Upper lobe of left lung (tissue), 4 donors: Measurements from ENCODE around the gene OR2L3.
"Not testable (repeated sequence)": the region's sequence is repeated elsewhere in the genome, so short reads cannot be mapped to it uniquely, and the experiment has no call there.

Experiments used
- POLR2A ChIP-seq, 4 donors: fragments of 450-650 bp; IDR thresholded peaks; one replicate each; pipeline ENCODE4 v1.5.1; 2016 to 2017; ENCODE audit warnings: antibody characterized with exemption in 4 of 4, mild to moderate bottlenecking in 2 of 4
- POLR2AphosphoS5 ChIP-seq, 2 donors: sonication (generic); formaldehyde crosslinking; IDR thresholded peaks; one replicate each; pipeline ENCODE4 v1.5.1; 2017; ENCODE audit warnings: antibody characterized with exemption in 2 of 2
- TF ChIP-seq, protein P1 (sequence below), 6 experiments: fragments of 450-650 bp in 4 of 6; fragments of 200-600 bp in 2 of 6; sonication (generic) in 2 of 6; IDR thresholded peaks; one replicate each; pipeline ENCODE4 v1.5.1; 2016 to 2019; ENCODE audit warnings: antibody characterized with exemption in 6 of 6

DNA sequence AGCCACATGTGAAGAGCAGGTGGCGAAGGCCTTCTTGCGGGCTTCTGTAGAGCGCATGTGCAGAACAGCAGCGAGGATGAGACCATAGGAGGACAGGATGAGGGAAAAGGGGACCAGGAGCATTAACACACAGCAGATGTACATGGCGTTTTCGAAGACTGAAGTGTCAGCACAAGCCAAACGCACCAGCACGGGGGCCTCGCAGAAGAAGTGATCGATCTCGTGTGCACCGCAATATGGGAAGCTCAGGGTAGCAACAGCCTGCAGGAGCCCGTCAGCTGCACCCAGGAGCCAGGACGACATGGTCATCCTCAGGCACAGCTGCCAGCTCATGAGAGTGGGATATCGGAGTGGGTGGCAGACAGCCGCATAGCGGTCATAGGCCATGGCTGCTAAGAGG, 37.2 kb downstream of the OR2L3 start:
- TF ChIP-seq, protein P1, sequence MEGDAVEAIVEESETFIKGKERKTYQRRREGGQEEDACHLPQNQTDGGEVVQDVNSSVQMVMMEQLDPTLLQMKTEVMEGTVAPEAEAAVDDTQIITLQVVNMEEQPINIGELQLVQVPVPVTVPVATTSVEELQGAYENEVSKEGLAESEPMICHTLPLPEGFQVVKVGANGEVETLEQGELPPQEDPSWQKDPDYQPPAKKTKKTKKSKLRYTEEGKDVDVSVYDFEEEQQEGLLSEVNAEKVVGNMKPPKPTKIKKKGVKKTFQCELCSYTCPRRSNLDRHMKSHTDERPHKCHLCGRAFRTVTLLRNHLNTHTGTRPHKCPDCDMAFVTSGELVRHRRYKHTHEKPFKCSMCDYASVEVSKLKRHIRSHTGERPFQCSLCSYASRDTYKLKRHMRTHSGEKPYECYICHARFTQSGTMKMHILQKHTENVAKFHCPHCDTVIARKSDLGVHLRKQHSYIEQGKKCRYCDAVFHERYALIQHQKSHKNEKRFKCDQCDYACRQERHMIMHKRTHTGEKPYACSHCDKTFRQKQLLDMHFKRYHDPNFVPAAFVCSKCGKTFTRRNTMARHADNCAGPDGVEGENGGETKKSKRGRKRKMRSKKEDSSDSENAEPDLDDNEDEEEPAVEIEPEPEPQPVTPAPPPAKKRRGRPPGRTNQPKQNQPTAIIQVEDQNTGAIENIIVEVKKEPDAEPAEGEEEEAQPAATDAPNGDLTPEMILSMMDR (IDR thresholded peaks at IDR 0.05), result not testable (repeated sequence)
- TF ChIP-seq POLR2A, POLR2AphosphoS5 (IDR thresholded peaks at IDR 0.05): not testable (repeated sequence)
